Measurements from ENCODE around the gene AP2S1. TPM values are rescaled to one million over a fixed set of nuclear protein-coding genes. Genes with fewer than 3 reads are reported as not detected.
A peak's percentile ranks its signal among the peaks of the same experiment; 100 is the strongest.
"Not testable (repeated sequence)": the region's sequence is repeated elsewhere in the genome, so short reads cannot be mapped to it uniquely, and the experiment has no call there.

AP2S1 gene
- polyA plus RNA-seq, 4 donors = 85.1 to 164 (median 126) TPM

DNA sequence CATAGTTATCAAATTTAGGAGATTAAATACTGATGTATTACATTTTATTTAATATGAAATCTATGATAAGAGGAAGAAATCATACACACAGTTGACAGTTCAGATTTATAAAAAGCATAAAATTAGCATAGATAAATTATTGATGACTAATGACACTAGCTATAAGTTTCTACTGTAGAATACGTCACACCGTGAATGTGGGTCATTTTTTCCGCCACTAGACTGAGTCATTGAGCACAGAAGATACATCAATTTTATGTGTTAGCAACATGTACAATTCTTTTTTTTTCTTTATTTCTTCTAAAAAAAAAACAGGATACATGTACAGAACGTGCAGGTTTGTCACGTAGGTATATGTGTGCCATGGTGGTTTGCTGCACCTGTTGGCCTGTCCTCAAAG lies 22.2 kb downstream of the AP2S1 start:
- no peaks in the 10 kb centered on the region for H3K9me3 ChIP-seq (ENCODE audit: control insufficient read depth in 2 of 2, insufficient read depth in 1 of 2, low read depth in 1 of 2, low read length in 1 of 2)
- no peaks in the 10 kb centered on the region for H3K27me3 ChIP-seq (ENCODE audit: control insufficient read depth in 3 of 3, insufficient read depth in 3 of 3, low read length in 3 of 3)
- H3K4me1 ChIP-seq (ENCODE audit: control insufficient read depth in 3 of 3, insufficient read depth in 2 of 3, low read depth in 1 of 3, low read length in 2 of 3) = no peaks in the 10 kb centered on the region
- H3K36me3 ChIP-seq (ENCODE audit: control insufficient read depth in 3 of 3, insufficient read depth in 2 of 3, low read depth in 1 of 3, low read length in 3 of 3) = no peaks in the 10 kb centered on the region
- no peak overlapping the region for H3K4me3 ChIP-seq (ENCODE audit: low read depth in 1 of 3, low read length in 3 of 3)
- DNase-seq (no peak), FAIRE-seq (no peak)
- no peak overlapping the region for H3K27ac ChIP-seq (ENCODE audit: low read depth in 1 of 3, low read length in 2 of 3)
- 68 to 75% (median 72%) methylated on average over 5 of the region's 5 CpGs for WGBS, 3 donors

DNA sequence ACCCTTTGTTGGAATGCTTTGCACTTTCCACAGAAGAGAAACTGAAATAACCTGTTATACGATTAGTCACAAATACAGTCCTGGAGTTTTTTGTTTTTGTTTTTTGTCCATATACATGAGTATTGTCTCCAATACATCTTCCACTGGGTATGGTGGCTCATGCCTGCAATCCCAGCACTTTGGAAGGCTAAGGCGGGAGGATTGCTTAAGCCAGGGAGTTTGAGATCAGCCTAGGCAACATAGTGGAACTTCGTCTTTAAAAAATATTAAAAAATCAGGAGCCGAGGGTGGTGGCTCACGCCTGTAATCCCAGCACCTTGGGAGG lies 25.0 kb downstream of the AP2S1 start:
- H3K4me3 ChIP-seq (ENCODE audit: low read depth in 1 of 3, low read length in 3 of 3) = no peak overlapping the region
- no peak overlapping the region for H3K27ac ChIP-seq (ENCODE audit: low read depth in 1 of 3, low read length in 2 of 3)
- DNase-seq = no peak
- no peaks in the 10 kb centered on the region for H3K36me3 ChIP-seq (ENCODE audit: control insufficient read depth in 3 of 3, insufficient read depth in 2 of 3, low read depth in 1 of 3, low read length in 3 of 3)
- WGBS, 3 donors = 82 to 89% (median 87%) methylated on average over 5 of the region's 5 CpGs
- no peak for FAIRE-seq
- no peaks in the 10 kb centered on the region for H3K9me3 ChIP-seq (ENCODE audit: control insufficient read depth in 2 of 2, insufficient read depth in 1 of 2, low read depth in 1 of 2, low read length in 1 of 2)
- H3K27me3 ChIP-seq (ENCODE audit: control insufficient read depth in 3 of 3, insufficient read depth in 3 of 3, low read length in 3 of 3) = no peaks in the 10 kb centered on the region
- peaks cover 2 to 17% (median 9%) of the 10 kb centered on the region in 3 donors for H3K4me1 ChIP-seq (ENCODE audit: control insufficient read depth in 3 of 3, insufficient read depth in 2 of 3, low read depth in 1 of 3, low read length in 2 of 3)

DNA sequence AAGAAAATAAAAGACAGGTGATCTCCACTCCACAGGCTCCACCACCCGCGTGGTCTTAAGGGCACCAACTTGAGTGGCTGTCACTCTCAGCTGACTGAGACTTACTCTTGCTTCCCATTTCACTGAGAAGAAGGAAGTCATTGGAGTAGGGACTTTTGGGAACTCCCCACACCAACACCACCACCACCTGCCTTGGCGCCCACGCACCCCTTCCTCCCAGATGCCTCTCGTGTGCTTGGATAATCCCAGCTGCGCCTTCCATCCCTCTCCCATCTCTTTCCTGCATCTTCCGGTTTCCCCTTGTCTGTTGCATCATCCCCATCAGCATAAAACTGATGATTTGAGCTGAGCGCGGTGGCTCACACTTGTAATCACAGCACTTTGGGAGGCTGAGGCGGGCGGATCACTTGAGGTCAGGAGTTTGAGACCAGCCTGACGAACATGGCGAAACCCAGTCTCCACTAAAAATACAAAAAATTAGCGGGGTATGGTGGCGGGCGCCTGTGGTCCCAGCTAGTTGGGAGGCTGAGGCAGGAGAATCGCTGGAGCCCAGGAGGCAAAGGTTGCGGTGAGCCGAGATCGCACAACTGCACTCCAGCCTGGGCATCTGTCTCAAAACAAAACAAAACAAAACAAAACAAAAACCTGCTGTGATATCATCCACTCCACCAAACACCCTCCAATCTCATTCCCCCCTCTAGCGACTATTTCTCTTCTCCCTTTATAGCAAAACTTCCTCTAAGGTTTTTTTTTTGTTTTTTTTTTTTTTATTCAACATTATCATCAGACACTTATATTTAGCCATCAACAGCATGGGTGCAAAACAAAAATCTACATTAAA lies 25.5 kb downstream of the AP2S1 start:
- H3K4me3 ChIP-seq (ENCODE audit: low read depth in 1 of 3, low read length in 3 of 3) = no peak overlapping the region
- H3K27me3 ChIP-seq (ENCODE audit: control insufficient read depth in 3 of 3, insufficient read depth in 3 of 3, low read length in 3 of 3) = no peaks in the 10 kb centered on the region
- 77 to 87% (median 83%) methylated on average over 21 of the region's 21 CpGs for WGBS, 3 donors
- no peaks in the 10 kb centered on the region for H3K36me3 ChIP-seq (ENCODE audit: control insufficient read depth in 3 of 3, insufficient read depth in 2 of 3, low read depth in 1 of 3, low read length in 3 of 3)
- DNase-seq (no peak), FAIRE-seq (no peak)
- no peaks in the 10 kb centered on the region for H3K9me3 ChIP-seq (ENCODE audit: control insufficient read depth in 2 of 2, insufficient read depth in 1 of 2, low read depth in 1 of 2, low read length in 1 of 2)
- peaks cover 2 to 21% (median 9%) of the 10 kb centered on the region in 3 donors for H3K4me1 ChIP-seq (ENCODE audit: control insufficient read depth in 3 of 3, insufficient read depth in 2 of 3, low read depth in 1 of 3, low read length in 2 of 3)
- peak overlapping the region in 1 of 3 donors; percentile 6 for H3K27ac ChIP-seq (ENCODE audit: low read depth in 1 of 3, low read length in 2 of 3)

DNA sequence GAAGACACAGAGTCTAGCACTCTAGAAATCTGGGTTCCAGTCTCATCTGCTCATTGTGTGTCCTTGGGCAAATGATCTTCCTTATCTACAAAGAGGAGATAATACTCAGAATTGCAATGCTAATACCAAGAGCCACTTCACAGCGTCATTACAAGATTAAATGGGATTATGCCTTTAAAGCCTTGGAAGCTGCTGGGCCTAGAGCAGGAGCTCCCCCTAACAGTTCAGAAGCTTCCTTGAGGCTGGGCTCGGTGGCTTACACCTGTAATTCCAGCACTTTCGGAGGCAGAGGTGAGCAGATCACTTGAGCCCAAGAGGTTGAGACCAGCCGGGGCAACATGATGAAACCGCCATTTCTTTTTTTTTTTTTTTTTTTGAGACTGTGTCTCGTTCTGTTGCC lies 27.6 kb downstream of the AP2S1 start:
- Histone ChIP-seq H3K27me3 (ENCODE audit: control insufficient read depth in 3 of 3, insufficient read depth in 3 of 3, low read length in 3 of 3) (no peaks in the 10 kb centered on the region), H3K27ac (ENCODE audit: low read depth in 1 of 3, low read length in 2 of 3) (no peak overlapping the region), H3K4me1 (ENCODE audit: control insufficient read depth in 3 of 3, insufficient read depth in 2 of 3, low read depth in 1 of 3, low read length in 2 of 3) (peaks cover 2 to 21% (median 9%) of the 10 kb centered on the region in 3 donors), H3K9me3 (ENCODE audit: control insufficient read depth in 2 of 2, insufficient read depth in 1 of 2, low read depth in 1 of 2, low read length in 1 of 2) (no peaks in the 10 kb centered on the region), H3K4me3 (ENCODE audit: low read depth in 1 of 3, low read length in 3 of 3) (no peak overlapping the region), H3K36me3 (ENCODE audit: control insufficient read depth in 3 of 3, insufficient read depth in 2 of 3, low read depth in 1 of 3, low read length in 3 of 3) (no peaks in the 10 kb centered on the region)
- 82 to 88% (median 86%) methylated on average over 5 to 6 of the region's 6 CpGs for WGBS, 3 donors
- no peak for FAIRE-seq
- DNase-seq = no peak

DNA sequence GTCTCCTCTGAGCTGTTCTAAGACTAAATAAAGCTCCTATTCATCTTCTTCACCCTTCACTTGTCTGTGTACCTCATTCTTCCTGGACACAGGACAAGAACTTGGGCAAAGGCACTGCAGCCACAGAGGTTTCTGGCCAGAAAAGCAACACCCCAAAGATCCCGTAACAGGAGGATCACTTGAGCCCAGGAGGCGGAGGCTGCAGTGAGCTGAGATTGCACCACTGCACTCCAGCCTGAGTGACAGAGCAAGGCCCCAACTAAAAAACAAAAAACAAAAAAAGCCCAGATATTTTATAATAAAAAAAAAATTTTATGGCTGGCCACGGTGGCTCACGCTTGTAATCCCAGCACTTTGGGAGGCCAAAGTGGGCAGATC lies 28.2 kb downstream of the AP2S1 start:
- not testable (repeated sequence) for DNase-seq; H3K9me3 ChIP-seq (ENCODE audit: control insufficient read depth in 2 of 2, insufficient read depth in 1 of 2, low read depth in 1 of 2, low read length in 1 of 2); H3K36me3 ChIP-seq (ENCODE audit: control insufficient read depth in 3 of 3, insufficient read depth in 2 of 3, low read depth in 1 of 3, low read length in 3 of 3); H3K4me3 ChIP-seq (ENCODE audit: low read depth in 1 of 3, low read length in 3 of 3); H3K27me3 ChIP-seq (ENCODE audit: control insufficient read depth in 3 of 3, insufficient read depth in 3 of 3, low read length in 3 of 3); FAIRE-seq
- WGBS, 3 donors = 94 to 98% (median 94%) methylated on average over 4 of the region's 4 CpGs
- peaks cover 2 to 21% (median 9%) of the 10 kb centered on the region in 3 donors for H3K4me1 ChIP-seq (ENCODE audit: control insufficient read depth in 3 of 3, insufficient read depth in 2 of 3, low read depth in 1 of 3, low read length in 2 of 3)
- H3K27ac ChIP-seq (ENCODE audit: low read depth in 1 of 3, low read length in 2 of 3) = peak overlapping the region in 2 of 3 donors; percentile 27 to 49

DNA sequence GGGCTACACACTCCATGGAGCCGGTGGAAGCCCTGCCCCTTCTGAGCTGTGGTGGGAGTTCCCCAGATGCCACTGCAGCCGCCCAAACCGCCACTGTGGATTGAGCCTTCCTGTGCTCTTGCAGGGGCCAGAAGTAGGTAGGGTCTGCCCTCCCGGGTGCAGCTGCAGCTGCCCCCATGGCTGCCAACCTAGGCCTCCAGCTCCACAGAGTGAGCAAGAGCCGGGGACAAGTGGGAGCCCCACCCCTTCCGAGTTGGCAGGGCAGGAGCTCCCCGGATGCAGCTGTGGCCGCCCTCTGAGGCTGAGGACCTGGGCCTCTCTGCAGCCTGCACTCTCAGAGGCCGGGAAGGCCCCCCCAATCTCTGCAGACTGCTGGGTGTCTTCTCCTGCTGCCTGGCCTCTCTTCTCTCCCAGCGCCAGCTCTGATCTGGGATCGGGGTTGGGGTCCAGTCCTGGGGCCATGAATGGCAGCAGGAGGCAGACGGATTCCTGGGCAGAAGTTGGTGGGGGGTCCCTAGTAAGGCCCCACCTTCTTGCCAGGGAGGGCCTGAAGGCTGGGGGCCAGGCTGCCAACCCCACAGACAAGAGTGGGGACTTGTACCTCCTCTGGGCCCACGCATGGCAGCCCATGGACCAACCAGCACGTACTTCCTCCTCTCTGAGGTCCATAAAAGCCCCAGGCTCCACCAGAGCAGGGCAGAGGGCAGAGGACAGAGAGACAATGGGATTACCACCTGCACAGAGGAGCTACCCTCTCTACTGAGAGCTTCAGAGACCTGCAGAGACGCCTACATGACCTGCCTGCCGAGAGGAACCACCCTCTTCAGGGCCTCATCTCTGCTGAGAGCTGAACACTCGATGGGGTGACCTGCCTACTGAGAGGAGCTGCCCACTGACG lies 28.9 kb downstream of the AP2S1 start:
- DNase-seq (peak; percentile 24 to 63), FAIRE-seq (no peak)
- H3K27ac ChIP-seq (ENCODE audit: low read depth in 1 of 3, low read length in 2 of 3) = peak overlapping the region in 2 of 3 donors; percentile 49 to 53
- no peaks in the 10 kb centered on the region for H3K27me3 ChIP-seq (ENCODE audit: control insufficient read depth in 3 of 3, insufficient read depth in 3 of 3, low read length in 3 of 3)
- H3K4me1 ChIP-seq (ENCODE audit: control insufficient read depth in 3 of 3, insufficient read depth in 2 of 3, low read depth in 1 of 3, low read length in 2 of 3) = peaks cover 2 to 21% (median 9%) of the 10 kb centered on the region in 3 donors
- H3K9me3 ChIP-seq (ENCODE audit: control insufficient read depth in 2 of 2, insufficient read depth in 1 of 2, low read depth in 1 of 2, low read length in 1 of 2) = no peaks in the 10 kb centered on the region
- no peaks in the 10 kb centered on the region for H3K36me3 ChIP-seq (ENCODE audit: control insufficient read depth in 3 of 3, insufficient read depth in 2 of 3, low read depth in 1 of 3, low read length in 3 of 3)
- H3K4me3 ChIP-seq (ENCODE audit: low read depth in 1 of 3, low read length in 3 of 3) = no peak overlapping the region
- 55 to 57% (median 56%) methylated on average over 17 to 18 of the region's 18 CpGs for WGBS, 3 donors

DNA sequence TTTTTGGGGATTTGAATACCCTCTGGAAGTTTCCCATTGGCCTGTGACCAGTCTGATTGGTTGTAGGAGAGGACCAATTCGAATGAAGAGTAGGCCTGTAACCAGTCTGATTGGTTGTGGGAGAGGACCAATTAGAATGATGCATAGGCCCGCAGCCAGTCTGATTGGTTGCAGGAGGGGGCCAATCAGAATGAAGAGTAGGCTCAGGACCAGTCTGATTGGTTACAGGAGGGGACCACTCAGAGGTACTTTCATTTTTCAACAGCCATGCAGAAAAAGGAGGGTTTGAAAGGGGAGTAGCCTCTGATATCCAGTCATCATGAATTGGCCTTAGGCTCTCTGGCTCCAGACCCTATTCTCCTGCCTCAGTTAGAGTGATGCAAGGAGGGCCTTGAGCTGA lies 31.8 kb downstream of the AP2S1 start:
- peaks cover 2 to 21% (median 9%) of the 10 kb centered on the region in 3 donors for H3K4me1 ChIP-seq (ENCODE audit: control insufficient read depth in 3 of 3, insufficient read depth in 2 of 3, low read depth in 1 of 3, low read length in 2 of 3)
- WGBS, 3 donors = 90 to 97% (median 94%) methylated on average over 2 of the region's 2 CpGs
- no peaks in the 10 kb centered on the region for H3K27me3 ChIP-seq (ENCODE audit: control insufficient read depth in 3 of 3, insufficient read depth in 3 of 3, low read length in 3 of 3)
- H3K27ac ChIP-seq (ENCODE audit: low read depth in 1 of 3, low read length in 2 of 3) = no peak overlapping the region
- H3K9me3 ChIP-seq (ENCODE audit: control insufficient read depth in 2 of 2, insufficient read depth in 1 of 2, low read depth in 1 of 2, low read length in 1 of 2) = no peaks in the 10 kb centered on the region
- H3K36me3 ChIP-seq (ENCODE audit: control insufficient read depth in 3 of 3, insufficient read depth in 2 of 3, low read depth in 1 of 3, low read length in 3 of 3) = no peaks in the 10 kb centered on the region
- DNase-seq (no peak), FAIRE-seq (no peak)
- H3K4me3 ChIP-seq (ENCODE audit: low read depth in 1 of 3, low read length in 3 of 3) = no peak overlapping the region

DNA sequence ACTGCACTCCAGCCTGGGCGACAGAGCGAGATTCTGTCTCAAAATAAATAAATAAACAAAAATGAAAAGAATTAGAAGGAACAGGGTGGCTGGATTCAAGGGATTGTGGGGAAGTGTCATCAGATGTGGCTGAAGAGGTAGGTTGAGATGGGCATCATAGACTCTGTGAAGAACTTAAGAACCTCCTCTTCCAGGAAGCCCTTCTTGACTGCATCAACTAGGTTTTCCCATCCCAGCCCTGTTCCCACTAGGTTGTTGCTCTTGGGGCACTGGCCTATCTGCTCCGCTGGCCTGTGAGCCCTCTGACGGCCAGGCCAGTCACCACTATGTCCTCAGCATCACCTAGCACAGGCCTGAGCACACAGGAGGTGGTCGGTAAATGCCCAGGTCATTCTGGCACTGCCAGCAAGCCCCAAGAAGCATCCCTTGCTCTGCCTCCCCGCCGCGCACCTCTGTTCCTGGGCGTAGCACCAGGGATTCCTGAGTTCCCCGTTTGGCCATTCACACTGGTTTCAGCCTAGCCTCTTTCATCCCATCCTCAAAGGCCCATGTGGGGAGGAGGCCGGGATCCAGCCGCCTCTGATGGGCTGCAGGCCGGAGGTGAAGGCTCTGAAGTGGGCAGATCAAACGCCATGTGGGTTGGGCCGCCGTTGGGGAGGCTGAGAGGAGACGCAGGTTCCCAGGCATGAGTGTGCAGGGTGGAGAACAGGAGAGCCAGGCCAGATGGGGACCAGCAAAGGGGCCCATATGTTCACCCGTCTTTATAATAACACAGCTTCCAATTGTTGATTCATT lies 34.6 kb downstream of the AP2S1 start:
- no peak for DNase-seq
- FAIRE-seq = no peak
- H3K9me3 ChIP-seq (ENCODE audit: control insufficient read depth in 2 of 2, insufficient read depth in 1 of 2, low read depth in 1 of 2, low read length in 1 of 2) = no peaks in the 10 kb centered on the region
- H3K36me3 ChIP-seq (ENCODE audit: control insufficient read depth in 3 of 3, insufficient read depth in 2 of 3, low read depth in 1 of 3, low read length in 3 of 3) = no peaks in the 10 kb centered on the region
- H3K27ac ChIP-seq (ENCODE audit: low read depth in 1 of 3, low read length in 2 of 3) = no peak overlapping the region
- no peak overlapping the region for H3K4me3 ChIP-seq (ENCODE audit: low read depth in 1 of 3, low read length in 3 of 3)
- peaks cover 0 to 17% (median under 1%) of the 10 kb centered on the region in 3 donors for H3K4me1 ChIP-seq (ENCODE audit: control insufficient read depth in 3 of 3, insufficient read depth in 2 of 3, low read depth in 1 of 3, low read length in 2 of 3)
- 79 to 82% (median 82%) methylated on average over 18 of the region's 18 CpGs for WGBS, 3 donors
- no peaks in the 10 kb centered on the region for H3K27me3 ChIP-seq (ENCODE audit: control insufficient read depth in 3 of 3, insufficient read depth in 3 of 3, low read length in 3 of 3)
